ENCODE measurements around the gene REN. TPM values are rescaled to one million over a fixed set of nuclear protein-coding genes. Genes with fewer than 3 reads are reported as not detected.

Gene REN
- total and polyA plus RNA-seq, 2 donors (not counting 3 experiments of a cell fraction or from before 2014, with no cell fraction given), result 0.11 TPM; not detected in 1

GRCh38 chr1:204192046-204192445 is 25.9 kb upstream of the REN start:
- DNase-seq (ENCODE audit: low read depth, low spot score) (no peak), FAIRE-seq (no peak)
- TF ChIP-seq POLR2A (IDR thresholded peaks at IDR 0.05; ENCODE audit: low read depth, low read length) (no peak), EZH2 (IDR thresholded peaks at IDR 0.05; ENCODE audit: borderline replicate concordance, low read depth, low read length, severe bottlenecking) (no peak), GATA2 (IDR thresholded peaks at IDR 0.05; ENCODE audit: insufficient read depth, insufficient read length, low read depth, low read length) (no peak), MYC (IDR thresholded peaks at IDR 0.05; ENCODE audit: low read depth, low read length) (no peak), JUN (IDR thresholded peaks at IDR 0.05; ENCODE audit: borderline replicate concordance, insufficient read depth, insufficient read length, low read depth) (no peak), POLR2AphosphoS5 (IDR thresholded peaks at IDR 0.05; ENCODE audit: insufficient read depth, low read depth, low read length) (no peak), CTCF (IDR thresholded peaks at IDR 0.05; ENCODE audit: extremely low read depth in 1 of 2, insufficient read depth in 1 of 2, low read depth in 1 of 2, low read length in 2 of 2) (no peak), FOS (IDR thresholded peaks at IDR 0.05; ENCODE audit: borderline replicate concordance, insufficient read depth, low read length) (no peak)
- TF ChIP-seq, protein P1, sequence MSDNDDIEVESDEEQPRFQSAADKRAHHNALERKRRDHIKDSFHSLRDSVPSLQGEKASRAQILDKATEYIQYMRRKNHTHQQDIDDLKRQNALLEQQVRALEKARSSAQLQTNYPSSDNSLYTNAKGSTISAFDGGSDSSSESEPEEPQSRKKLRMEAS (IDR thresholded peaks at IDR 0.05; ENCODE audit: insufficient read depth, insufficient read length), result no peak
- CTCF ChIA-PET, result interaction anchor here (0.6 to 7.2 kb wide), 3 partner anchors 14 to 321 kb away, joined by 3 to 85 read pairs (median 3); no protein-coding TSS in a partner anchor
- Histone ChIP-seq H4K20me1 (replicated peaks; ENCODE audit: control insufficient read depth, extremely low read depth, insufficient read depth, low read length) (no peaks in the 10 kb centered on the region), H3K79me2 (ENCODE audit: control insufficient read depth, insufficient read depth, low read length) (no peaks in the 10 kb centered on the region), H3K4me2 (ENCODE audit: insufficient read depth, low read length) (no peak overlapping the region), H3K36me3 (ENCODE audit: control insufficient read depth in 2 of 2, extremely low read depth in 1 of 2, insufficient read depth in 2 of 2, low read length in 2 of 2) (no peaks in the 10 kb centered on the region), H2AFZ (ENCODE audit: low read depth, low read length) (no peak overlapping the region), H3K27me3 (ENCODE audit: control insufficient read depth in 2 of 2, insufficient read depth in 2 of 2, low read length in 2 of 2) (no peaks in the 10 kb centered on the region), H3K4me3 (replicated peaks in 1 of 3; ENCODE audit: insufficient read depth in 1 of 3, low read depth in 1 of 3, low read length in 3 of 3) (no peak overlapping the region), H3K9me3 (replicated peaks; ENCODE audit: control insufficient read depth, insufficient read depth, low read length) (no peaks in the 10 kb centered on the region), H3K9ac (replicated peaks; ENCODE audit: extremely low read depth, insufficient read depth, low read length) (no peak overlapping the region), H3K9me1 (replicated peaks; ENCODE audit: control insufficient read depth, extremely low read depth, insufficient read depth, low read length) (no peaks in the 10 kb centered on the region), H3K4me1 (ENCODE audit: control insufficient read depth, extremely low read depth, insufficient read depth, low read length) (peaks cover 36% of the 10 kb centered on the region), H3K27ac (ENCODE audit: insufficient read depth, low read depth, low read length) (no peak overlapping the region)
- POLR2A ChIA-PET, result no interaction called here
- intact Hi-C loops (cut with micrococcal nuclease) (no loop called here), dilution Hi-C loops (cut with MboI; ENCODE audit: extremely low pct_ligation_motif_present, low sequenced_read_pairs) (no loop called here)
- BruUV-seq (replicated peaks), result no TSS peak

All from endothelial cell of umbilical vein (primary cell).